Karpas-422 (cell line): ENCODE measurements around the gene DYNC2H1. TPM values are rescaled to one million over a fixed set of nuclear protein-coding genes. Genes with fewer than 3 reads are reported as not detected.

Experiments used
- DNase-seq: peaks from one replicate; pipeline ENCODE4 v3.0.0-alpha.2; 2015
- H2AFZ ChIP-seq: fragments of 200-600 bp; sonication (generic); 2 replicates; pipeline ENCODE4 v1.6.1; 2014; ENCODE audit warnings: antibody characterized with exemption, low read length, mixed read lengths
- H3K27ac ChIP-seq: fragments of 200-600 bp; sonication (generic); 2 replicates; pipeline ENCODE4 v1.5.1; 2014; ENCODE audit warnings: mild to moderate bottlenecking, low read length, moderate library complexity
- H3K27me3 ChIP-seq: fragments of 200-600 bp; sonication (generic); 2 replicates; pipeline ENCODE4 v1.6.1; 2014; ENCODE audit warnings: low read length, mixed read lengths
- H3K36me3 ChIP-seq: fragments of 200-600 bp; sonication (generic); 2 replicates; pipeline ENCODE4 v1.6.1; 2014; ENCODE audit warnings: low read length, mixed read lengths; ENCODE audit not compliant: insufficient read depth
- H3K4me1 ChIP-seq: fragments of 200-600 bp; sonication (generic); 2 replicates; pipeline ENCODE4 v1.6.1; 2014; ENCODE audit warnings: mild to moderate bottlenecking, low read length, mixed read lengths
- H3K4me2 ChIP-seq: fragments of 200-600 bp; sonication (generic); 2 replicates; pipeline ENCODE4 v1.6.1; 2014; ENCODE audit warnings: low read length, low read depth, mild to moderate bottlenecking; ENCODE audit not compliant: poor library complexity, severe bottlenecking
- H3K4me3 ChIP-seq: fragments of 200-600 bp; sonication (generic); 2 replicates; pipeline ENCODE4 v1.5.1; 2014; ENCODE audit warnings: mild to moderate bottlenecking, antibody characterized with exemption, low read length, mixed read lengths
- H3K79me2 ChIP-seq: fragments of 200-600 bp; sonication (generic); 2 replicates; pipeline ENCODE4 v1.6.1; 2014; ENCODE audit warnings: mild to moderate bottlenecking, low read length, mixed read lengths
- H3K9ac ChIP-seq: fragments of 200-600 bp; sonication (generic); 2 replicates; pipeline ENCODE4 v1.6.0; 2014; ENCODE audit warnings: low read length
- H3K9me2 ChIP-seq: fragments of 200-600 bp; sonication (generic), shearing (Covaris generic); replicated peaks from 2 replicates; pipeline ENCODE4 v1.6.0; 2014; ENCODE audit warnings: mild to moderate bottlenecking, low read length, moderate library complexity; ENCODE audit not compliant: insufficient read depth
- H3K9me3 ChIP-seq: fragments of 300-700, 200-600 bp; sonication (generic); 2 replicates; pipeline ENCODE4 v1.6.1; 2014; ENCODE audit warnings: low read length, mixed read lengths
- H4K20me1 ChIP-seq: fragments of 200-600 bp; sonication (generic); 2 replicates; pipeline ENCODE4 v1.6.1; 2014; ENCODE audit warnings: mild to moderate bottlenecking, antibody characterized with exemption, low read length, low read depth; ENCODE audit not compliant: insufficient read depth
- total RNA-seq: library from RNA; depleted of rRNA; stranded (reverse); fragments of >200 nt; shearing (Covaris generic); gene quantifications from 2 replicates; pipeline ENCODE4 v1.2.3, GENCODE V29; 2014; ENCODE audit warnings: low replicate concordance

The DYNC2H1 gene
- total RNA-seq, 1 experiment from 2014 or later, result 3.9 TPM

GRCh38 chr11:103157542-103157941, 48.3 kb downstream of the DYNC2H1 start:
- Histone ChIP-seq H3K4me2 (no peak overlapping the region), H3K9me3 (no peaks in the 10 kb centered on the region), H3K27ac (no peak overlapping the region), H3K79me2 (no peaks in the 10 kb centered on the region), H3K9me2 (no peaks in the 10 kb centered on the region), H4K20me1 (no peaks in the 10 kb centered on the region), H3K36me3 (no peaks in the 10 kb centered on the region), H2AFZ (no peak overlapping the region), H3K4me1 (no peaks in the 10 kb centered on the region), H3K9ac (no peak overlapping the region), H3K27me3 (no peaks in the 10 kb centered on the region), H3K4me3 (no peak overlapping the region)
- no peak for DNase-seq

- H3K27me3 ChIP-seq, result no peaks in the 10 kb centered on the region
- H3K27ac ChIP-seq, result no peak overlapping the region
- H3K36me3 ChIP-seq, result no peaks in the 10 kb centered on the region
- H3K9me3 ChIP-seq, result no peaks in the 10 kb centered on the region
- no peak overlapping the region for H2AFZ ChIP-seq
- H4K20me1 ChIP-seq, result no peaks in the 10 kb centered on the region
- H3K4me3 ChIP-seq, result no peak overlapping the region
- no peak overlapping the region for H3K4me2 ChIP-seq
- H3K79me2 ChIP-seq, result no peaks in the 10 kb centered on the region
- H3K4me1 ChIP-seq, result no peaks in the 10 kb centered on the region
- H3K9ac ChIP-seq, result no peak overlapping the region
- no peak for DNase-seq
- H3K9me2 ChIP-seq, result no peaks in the 10 kb centered on the region
Observed at GRCh38 chr11:103164093-103164796, 55.0 kb downstream of the DYNC2H1 start.

DNA sequence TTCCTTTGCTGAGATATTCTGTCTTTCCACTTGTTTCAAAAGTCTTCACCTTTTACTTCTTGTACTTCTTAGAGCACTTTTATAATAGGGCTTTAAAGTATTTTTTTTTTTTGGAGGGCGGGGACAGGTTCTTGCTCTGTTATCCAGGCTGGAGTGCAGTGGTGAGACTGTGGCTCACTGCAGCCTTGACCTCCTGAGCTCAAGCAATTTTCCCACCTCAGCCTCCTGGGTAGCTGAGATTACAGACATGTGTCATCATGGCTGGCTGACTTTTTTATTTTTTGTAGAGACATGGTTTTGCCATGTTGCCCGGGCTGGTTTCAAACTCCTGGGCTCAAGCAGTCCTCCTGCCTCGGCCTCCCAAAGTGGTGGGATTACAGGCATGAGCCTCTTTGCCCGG, 57.9 kb downstream of the DYNC2H1 start:
- Histone ChIP-seq H3K4me1 (no peaks in the 10 kb centered on the region), H3K36me3 (no peaks in the 10 kb centered on the region), H3K9ac (no peak overlapping the region), H3K79me2 (no peaks in the 10 kb centered on the region), H3K27ac (no peak overlapping the region), H2AFZ (no peak overlapping the region), H3K4me3 (no peak overlapping the region), H4K20me1 (no peaks in the 10 kb centered on the region), H3K27me3 (no peaks in the 10 kb centered on the region), H3K9me2 (no peaks in the 10 kb centered on the region), H3K4me2 (no peak overlapping the region), H3K9me3 (no peaks in the 10 kb centered on the region)
- no peak for DNase-seq

- no peak overlapping the region for H2AFZ ChIP-seq
- H4K20me1 ChIP-seq, result no peaks in the 10 kb centered on the region
- no peaks in the 10 kb centered on the region for H3K36me3 ChIP-seq
- no peaks in the 10 kb centered on the region for H3K79me2 ChIP-seq
- no peak overlapping the region for H3K27ac ChIP-seq
- no peak for DNase-seq
- H3K4me2 ChIP-seq, result no peak overlapping the region
- no peaks in the 10 kb centered on the region for H3K27me3 ChIP-seq
- no peaks in the 10 kb centered on the region for H3K9me3 ChIP-seq
- H3K4me1 ChIP-seq, result no peaks in the 10 kb centered on the region
- H3K9me2 ChIP-seq, result no peaks in the 10 kb centered on the region
- no peak overlapping the region for H3K4me3 ChIP-seq
- H3K9ac ChIP-seq, result no peak overlapping the region
Observed at GRCh38 chr11:103170865-103171264, 61.6 kb downstream of the DYNC2H1 start.

DNA sequence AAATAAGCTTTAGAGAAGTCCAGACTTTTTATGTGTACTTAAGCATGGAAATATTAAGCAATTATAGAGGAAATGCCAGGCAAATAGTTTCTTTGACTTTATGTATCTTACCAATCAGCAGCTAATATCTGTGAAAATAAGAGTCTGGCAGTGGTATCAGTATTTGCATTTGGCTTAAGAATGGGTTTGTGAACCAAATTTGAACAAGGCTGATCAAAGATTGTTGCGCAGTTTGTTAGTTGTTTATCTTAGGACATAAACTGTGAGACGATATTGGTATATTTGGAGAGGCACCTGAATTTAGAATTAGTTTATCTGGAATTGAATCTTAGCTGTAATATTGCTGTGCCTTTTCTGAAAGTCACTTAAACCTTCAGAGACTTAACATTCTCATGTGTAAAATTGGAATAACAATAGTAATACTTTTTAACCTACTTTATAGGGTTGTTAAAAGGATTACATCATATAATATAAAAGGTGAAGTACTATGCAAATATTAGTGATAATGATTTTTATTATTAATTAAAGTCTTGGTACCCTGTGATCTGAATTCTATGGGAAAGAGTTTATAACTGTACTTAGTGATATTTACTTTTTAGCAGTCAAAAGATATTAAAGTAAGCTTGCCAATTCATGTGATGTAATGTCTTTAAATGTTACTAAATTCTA, 66.4 kb downstream of the DYNC2H1 start:
- Histone ChIP-seq H3K79me2 (no peaks in the 10 kb centered on the region), H2AFZ (no peak overlapping the region), H3K9me3 (no peaks in the 10 kb centered on the region), H3K4me2 (no peak overlapping the region), H3K9ac (no peak overlapping the region), H4K20me1 (no peaks in the 10 kb centered on the region), H3K36me3 (no peaks in the 10 kb centered on the region), H3K27me3 (no peaks in the 10 kb centered on the region), H3K27ac (no peak overlapping the region), H3K9me2 (no peaks in the 10 kb centered on the region), H3K4me3 (no peak overlapping the region), H3K4me1 (no peaks in the 10 kb centered on the region)
- no peak for DNase-seq

DNA sequence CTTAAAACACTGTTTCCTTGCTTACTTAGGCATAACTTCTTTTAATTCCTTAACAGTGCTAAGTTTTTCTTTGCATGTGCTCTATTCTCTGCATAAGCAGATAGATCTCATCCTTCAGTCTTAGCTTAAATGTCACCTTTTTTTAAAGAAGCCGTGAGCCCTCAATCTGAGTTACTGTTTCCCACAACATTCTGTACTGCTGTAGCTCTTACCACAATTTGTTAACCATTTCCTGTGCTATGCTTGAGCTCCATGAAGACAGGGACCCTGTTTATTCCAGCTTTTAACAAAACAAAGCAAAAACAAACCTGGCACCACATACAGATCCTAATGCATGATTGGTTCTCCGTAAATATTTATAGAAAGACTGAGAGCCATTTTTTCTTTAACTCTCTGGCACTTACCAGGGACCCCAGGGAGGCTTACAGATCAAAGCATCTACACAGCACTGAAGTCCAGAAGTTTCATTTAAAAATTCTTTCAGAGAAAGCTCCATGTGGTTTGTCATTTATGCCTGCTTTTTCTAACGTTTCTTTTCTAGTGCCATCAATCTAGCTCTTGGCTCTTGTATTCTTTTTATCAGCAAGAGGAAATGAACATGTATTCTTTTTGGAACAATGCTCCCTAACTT, 74.9 kb downstream of the DYNC2H1 start:
- H3K27ac ChIP-seq, result no peak overlapping the region
- H3K4me2 ChIP-seq, result no peak overlapping the region
- H3K4me1 ChIP-seq, result no peaks in the 10 kb centered on the region
- no peaks in the 10 kb centered on the region for H3K36me3 ChIP-seq
- H3K9me2 ChIP-seq, result no peaks in the 10 kb centered on the region
- no peaks in the 10 kb centered on the region for H4K20me1 ChIP-seq
- H3K4me3 ChIP-seq, result no peak overlapping the region
- no peaks in the 10 kb centered on the region for H3K9me3 ChIP-seq
- no peak for DNase-seq
- no peak overlapping the region for H3K9ac ChIP-seq
- H3K79me2 ChIP-seq, result no peaks in the 10 kb centered on the region
- no peak overlapping the region for H2AFZ ChIP-seq
- H3K27me3 ChIP-seq, result no peaks in the 10 kb centered on the region

- Histone ChIP-seq H3K27ac (no peak overlapping the region), H3K4me2 (no peak overlapping the region), H3K27me3 (no peaks in the 10 kb centered on the region), H3K9me3 (no peaks in the 10 kb centered on the region), H3K79me2 (no peaks in the 10 kb centered on the region), H2AFZ (no peak overlapping the region), H3K4me1 (no peaks in the 10 kb centered on the region), H3K36me3 (no peaks in the 10 kb centered on the region), H3K9ac (no peak overlapping the region), H4K20me1 (no peaks in the 10 kb centered on the region), H3K4me3 (no peak overlapping the region), H3K9me2 (no peaks in the 10 kb centered on the region)
- DNase-seq, result peak; percentile 83
Observed at GRCh38 chr11:103202048-103202651, 92.9 kb downstream of the DYNC2H1 start.

GRCh38 chr11:103210543-103210942, 101.3 kb downstream of the DYNC2H1 start:
- H3K9me3 ChIP-seq, result no peaks in the 10 kb centered on the region
- no peak overlapping the region for H3K9ac ChIP-seq
- no peak overlapping the region for H3K27ac ChIP-seq
- H3K79me2 ChIP-seq, result no peaks in the 10 kb centered on the region
- no peak overlapping the region for H3K4me2 ChIP-seq
- no peaks in the 10 kb centered on the region for H3K9me2 ChIP-seq
- H3K36me3 ChIP-seq, result no peaks in the 10 kb centered on the region
- H3K4me1 ChIP-seq, result no peaks in the 10 kb centered on the region
- no peak overlapping the region for H3K4me3 ChIP-seq
- no peak for DNase-seq
- no peaks in the 10 kb centered on the region for H3K27me3 ChIP-seq
- no peaks in the 10 kb centered on the region for H4K20me1 ChIP-seq
- no peak overlapping the region for H2AFZ ChIP-seq
